ENCODE measurements around the gene PI4KA. TPM values are rescaled to one million over a fixed set of nuclear protein-coding genes. Genes with fewer than 3 reads are reported as not detected.

The PI4KA gene
- total and polyA plus RNA-seq, 2 of the 13 experiments (the other 11 are each of a cell fraction or from before 2014, with no cell fraction given): 27.4 to 56.4 TPM

DNA sequence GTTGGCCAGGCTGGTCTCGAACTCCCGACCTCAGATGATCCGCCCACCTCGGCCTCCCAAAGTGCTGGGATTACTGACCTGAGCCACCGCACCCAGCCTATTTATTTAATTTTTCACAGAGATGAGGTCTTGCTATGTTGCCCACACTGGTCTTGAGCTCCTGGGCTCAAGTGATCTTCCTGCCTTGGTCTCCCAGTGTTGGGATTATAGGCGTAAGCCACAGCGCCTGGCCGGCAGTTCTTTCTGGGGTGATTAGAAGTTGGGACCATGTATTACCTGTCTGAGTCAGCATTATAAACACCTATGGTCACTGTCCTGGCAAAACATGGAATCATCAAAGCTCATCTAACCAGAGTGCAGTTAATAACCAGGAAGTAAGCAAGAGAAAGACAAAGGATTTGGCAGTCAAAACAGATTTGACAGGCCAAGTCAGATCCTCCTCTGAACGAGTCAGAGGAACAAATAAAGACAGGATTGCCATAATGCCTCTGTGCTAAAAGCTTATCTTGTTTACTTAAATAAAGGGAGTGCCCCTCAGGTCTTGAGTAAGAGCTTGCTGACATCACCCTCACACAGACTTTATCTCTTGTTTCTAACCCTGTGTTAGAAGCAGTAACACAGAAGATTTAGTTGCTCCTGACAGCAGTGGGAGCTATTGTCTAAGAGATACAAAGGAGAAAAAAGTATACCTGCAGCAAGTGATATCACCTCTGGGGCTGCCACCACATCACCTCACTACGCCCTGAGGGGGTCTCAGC is 81.0 kb downstream of the PI4KA start (continued):
- TF ChIP-seq, protein P1, sequence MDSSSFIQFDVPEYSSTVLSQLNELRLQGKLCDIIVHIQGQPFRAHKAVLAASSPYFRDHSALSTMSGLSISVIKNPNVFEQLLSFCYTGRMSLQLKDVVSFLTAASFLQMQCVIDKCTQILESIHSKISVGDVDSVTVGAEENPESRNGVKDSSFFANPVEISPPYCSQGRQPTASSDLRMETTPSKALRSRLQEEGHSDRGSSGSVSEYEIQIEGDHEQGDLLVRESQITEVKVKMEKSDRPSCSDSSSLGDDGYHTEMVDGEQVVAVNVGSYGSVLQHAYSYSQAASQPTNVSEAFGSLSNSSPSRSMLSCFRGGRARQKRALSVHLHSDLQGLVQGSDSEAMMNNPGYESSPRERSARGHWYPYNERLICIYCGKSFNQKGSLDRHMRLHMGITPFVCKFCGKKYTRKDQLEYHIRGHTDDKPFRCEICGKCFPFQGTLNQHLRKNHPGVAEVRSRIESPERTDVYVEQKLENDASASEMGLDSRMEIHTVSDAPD (CRISPR knock-in tag; IDR thresholded peaks at IDR 0.05): peak; percentile 100
- TF ChIP-seq PHF20 (CRISPR knock-in tag; IDR thresholded peaks at IDR 0.05): no peak
- TF ChIP-seq MEF2D (CRISPR knock-in tag; IDR thresholded peaks at IDR 0.05): peak; percentile 81; the same call in 1 of the 2 replicates
- no peak for TF ChIP-seq DR1 (CRISPR knock-in tag; IDR thresholded peaks at IDR 0.05)
- peak; percentile 26; the same call in 1 of the 2 replicates for TF ChIP-seq ELF4 (CRISPR knock-in tag; IDR thresholded peaks at IDR 0.05; ENCODE audit: borderline replicate concordance)
- TF ChIP-seq RAD21 (CRISPR knock-in tag; IDR thresholded peaks at IDR 0.05): peak; percentile 57; the same call in 1 of the 2 replicates
- no peak for TF ChIP-seq NAIF1 (CRISPR knock-in tag; IDR thresholded peaks at IDR 0.05; ENCODE audit: borderline replicate concordance)
- TF ChIP-seq, protein P2, sequence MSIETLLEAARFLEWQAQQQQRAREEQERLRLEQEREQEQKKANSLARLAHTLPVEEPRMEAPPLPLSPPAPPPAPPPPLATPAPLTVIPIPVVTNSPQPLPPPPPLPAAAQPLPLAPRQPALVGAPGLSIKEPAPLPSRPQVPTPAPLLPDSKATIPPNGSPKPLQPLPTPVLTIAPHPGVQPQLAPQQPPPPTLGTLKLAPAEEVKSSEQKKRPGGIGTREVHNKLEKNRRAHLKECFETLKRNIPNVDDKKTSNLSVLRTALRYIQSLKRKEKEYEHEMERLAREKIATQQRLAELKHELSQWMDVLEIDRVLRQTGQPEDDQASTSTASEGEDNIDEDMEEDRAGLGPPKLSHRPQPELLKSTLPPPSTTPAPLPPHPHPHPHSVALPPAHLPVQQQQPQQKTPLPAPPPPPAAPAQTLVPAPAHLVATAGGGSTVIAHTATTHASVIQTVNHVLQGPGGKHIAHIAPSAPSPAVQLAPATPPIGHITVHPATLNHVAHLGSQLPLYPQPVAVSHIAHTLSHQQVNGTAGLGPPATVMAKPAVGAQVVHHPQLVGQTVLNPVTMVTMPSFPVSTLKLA (IDR thresholded peaks at IDR 0.05): 0 out of 2 replicates have a peak, but pooled peaks have one; percentile 34
- no peak for TF ChIP-seq DNMT1 (CRISPR knock-in tag; IDR thresholded peaks at IDR 0.05)
- TF ChIP-seq TCF12 (IDR thresholded peaks at IDR 0.05): no peak
- no peak; the same call in 1 of the 2 replicates for TF ChIP-seq TCF12 (CRISPR knock-in tag; IDR thresholded peaks at IDR 0.05)
- no peak for TF ChIP-seq ZNF253 (CRISPR knock-in tag; IDR thresholded peaks at IDR 0.05; ENCODE audit: borderline replicate concordance)
- 0 out of 2 replicates have a peak, but pooled peaks have one; percentile 60 for TF ChIP-seq THAP7 (CRISPR knock-in tag; IDR thresholded peaks at IDR 0.05)
- TF ChIP-seq KDM6A (CRISPR knock-in tag; IDR thresholded peaks at IDR 0.05; ENCODE audit: low read depth): peak; percentile 56; the same call in 1 of the 2 replicates
- TF ChIP-seq, protein P3, sequence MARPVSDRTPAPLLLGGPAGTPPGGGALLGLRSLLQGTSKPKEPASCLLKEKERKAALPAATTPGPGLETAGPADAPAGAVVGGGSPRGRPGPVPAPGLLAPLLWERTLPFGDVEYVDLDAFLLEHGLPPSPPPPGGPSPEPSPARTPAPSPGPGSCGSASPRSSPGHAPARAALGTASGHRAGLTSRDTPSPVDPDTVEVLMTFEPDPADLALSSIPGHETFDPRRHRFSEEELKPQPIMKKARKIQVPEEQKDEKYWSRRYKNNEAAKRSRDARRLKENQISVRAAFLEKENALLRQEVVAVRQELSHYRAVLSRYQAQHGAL (CRISPR knock-in tag; IDR thresholded peaks at IDR 0.05; ENCODE audit: not compliant biosample characterization): no peak
- TF ChIP-seq AGO1 (IDR thresholded peaks at IDR 0.05; ENCODE audit: low read depth, low read length, poor library complexity, severe bottlenecking): no peak
- TF ChIP-seq KAT2B (IDR thresholded peaks at IDR 0.05; ENCODE audit: borderline replicate concordance, low read depth, low read length): no peak
- TF ChIP-seq ZNF260 (CRISPR knock-in tag; IDR thresholded peaks at IDR 0.05; ENCODE audit: borderline replicate concordance, low read depth): no peak
- TF ChIP-seq ZNF550 (CRISPR knock-in tag; IDR thresholded peaks at IDR 0.05; ENCODE audit: borderline replicate concordance): no peak
- no peak for TF ChIP-seq FOXP1 (IDR thresholded peaks at IDR 0.05)
- peak; percentile 94 for TF ChIP-seq FOXP1 (CRISPR knock-in tag; IDR thresholded peaks at IDR 0.05)
- TF ChIP-seq HMG20A (CRISPR knock-in tag; IDR thresholded peaks at IDR 0.05; ENCODE audit: borderline replicate concordance): peak; percentile 88
- TF ChIP-seq ZNF598 (CRISPR knock-in tag; IDR thresholded peaks at IDR 0.05; ENCODE audit: borderline replicate concordance): no peak
- TF ChIP-seq, protein P4, sequence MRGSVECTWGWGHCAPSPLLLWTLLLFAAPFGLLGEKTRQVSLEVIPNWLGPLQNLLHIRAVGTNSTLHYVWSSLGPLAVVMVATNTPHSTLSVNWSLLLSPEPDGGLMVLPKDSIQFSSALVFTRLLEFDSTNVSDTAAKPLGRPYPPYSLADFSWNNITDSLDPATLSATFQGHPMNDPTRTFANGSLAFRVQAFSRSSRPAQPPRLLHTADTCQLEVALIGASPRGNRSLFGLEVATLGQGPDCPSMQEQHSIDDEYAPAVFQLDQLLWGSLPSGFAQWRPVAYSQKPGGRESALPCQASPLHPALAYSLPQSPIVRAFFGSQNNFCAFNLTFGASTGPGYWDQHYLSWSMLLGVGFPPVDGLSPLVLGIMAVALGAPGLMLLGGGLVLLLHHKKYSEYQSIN (CRISPR knock-in tag; IDR thresholded peaks at IDR 0.05; ENCODE audit: borderline replicate concordance): no peak
- TF ChIP-seq JUND (CRISPR knock-in tag; IDR thresholded peaks at IDR 0.05): peak; percentile 90; the same call in 1 of the 2 replicates
- TF ChIP-seq ZNF776 (CRISPR knock-in tag; IDR thresholded peaks at IDR 0.05): no peak

All from HepG2 (cell line).